Measurements from ENCODE around the gene CHRM2.

GRCh38 chr7:136998495-136998894, 130.0 kb downstream of the CHRM2 start:
- TF ChIP-seq CTCF (IDR thresholded peaks at IDR 0.05) (no peak), POLR2A (IDR thresholded peaks at IDR 0.05) (no peak)

Measured in thyroid gland (tissue), 4 donors.